ENCODE results near the gene IL6.

Gene IL6

DNA sequence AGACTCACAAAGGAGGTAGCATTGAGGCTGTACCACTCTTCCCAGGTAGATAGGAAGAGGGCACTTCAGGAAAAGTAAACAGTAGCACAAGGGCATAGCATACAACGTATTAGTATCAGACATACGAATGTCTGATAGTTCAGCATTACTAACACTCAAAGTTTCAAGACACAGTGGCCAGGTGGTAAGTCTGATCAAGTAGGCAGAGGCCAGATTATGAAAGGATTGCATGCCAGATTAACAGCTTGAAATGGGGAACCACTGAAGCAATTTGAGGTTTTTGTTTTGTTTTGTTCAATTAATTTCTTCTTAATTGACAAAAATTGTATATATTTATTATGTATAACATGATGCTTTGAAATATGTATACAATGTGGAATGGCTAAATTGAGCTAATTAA, 45.7 kb upstream of the IL6 start:
- Histone ChIP-seq H3K79me2 (ENCODE audit: insufficient read depth, low read length) (no peaks in the 10 kb centered on the region), H4K20me1 (ENCODE audit: insufficient read depth, low read length) (no peaks in the 10 kb centered on the region), H3K9me2 (ENCODE audit: low read depth, low read length) (no peaks in the 10 kb centered on the region), H3K9ac (ENCODE audit: low read length) (no peak overlapping the region), H3K27me3 (ENCODE audit: insufficient read depth, low read length) (peaks cover 8% of the 10 kb centered on the region; the same call in 1 of the 2 replicates), H3F3A (ENCODE audit: insufficient read depth, low read length) (no peaks in the 10 kb centered on the region), H3K4me2 (ENCODE audit: low read length) (no peak overlapping the region), H3K9me3 (ENCODE audit: low read length) (no peaks in the 10 kb centered on the region), H2AFZ (ENCODE audit: low read length) (no peak overlapping the region), H3K4me3 (ENCODE audit: low read depth, low read length, poor library complexity, severe bottlenecking) (no peak overlapping the region), H3K27ac (ENCODE audit: low read depth, low read length, poor library complexity, severe bottlenecking) (no peak overlapping the region), H3K36me3 (ENCODE audit: insufficient read depth, low read length) (no peaks in the 10 kb centered on the region), H3K4me1 (ENCODE audit: insufficient read depth, low read length, severe bottlenecking) (no peaks in the 10 kb centered on the region)
- TF ChIP-seq CTCF (IDR thresholded peaks at IDR 0.05; ENCODE audit: low read length): no peak

GRCh38 chr7:22681852-22682657, 44.9 kb upstream of the IL6 start:
- no peak for TF ChIP-seq CTCF (IDR thresholded peaks at IDR 0.05; ENCODE audit: low read length)
- no peak for TF ChIP-seq EZH2 (IDR thresholded peaks at IDR 0.05; ENCODE audit: borderline replicate concordance, low read length)
- Histone ChIP-seq H3K36me3 (ENCODE audit: insufficient read depth, low read length) (no peaks in the 10 kb centered on the region), H2AFZ (ENCODE audit: low read length) (no peak overlapping the region), H3K9me3 (ENCODE audit: low read length) (no peaks in the 10 kb centered on the region), H3F3A (ENCODE audit: insufficient read depth, low read length) (no peaks in the 10 kb centered on the region), H3K9ac (ENCODE audit: low read length) (no peak overlapping the region), H3K4me1 (ENCODE audit: insufficient read depth, low read length, severe bottlenecking) (no peaks in the 10 kb centered on the region), H3K9me2 (ENCODE audit: low read depth, low read length) (no peaks in the 10 kb centered on the region), H3K27ac (ENCODE audit: low read depth, low read length, poor library complexity, severe bottlenecking) (no peak overlapping the region), H3K79me2 (ENCODE audit: insufficient read depth, low read length) (no peaks in the 10 kb centered on the region), H3K27me3 (ENCODE audit: insufficient read depth, low read length) (peaks cover 8% of the 10 kb centered on the region; the same call in 1 of the 2 replicates), H3K4me3 (ENCODE audit: low read depth, low read length, poor library complexity, severe bottlenecking) (no peak overlapping the region), H4K20me1 (ENCODE audit: insufficient read depth, low read length) (no peaks in the 10 kb centered on the region), H3K4me2 (ENCODE audit: low read length) (no peak overlapping the region)

DNA sequence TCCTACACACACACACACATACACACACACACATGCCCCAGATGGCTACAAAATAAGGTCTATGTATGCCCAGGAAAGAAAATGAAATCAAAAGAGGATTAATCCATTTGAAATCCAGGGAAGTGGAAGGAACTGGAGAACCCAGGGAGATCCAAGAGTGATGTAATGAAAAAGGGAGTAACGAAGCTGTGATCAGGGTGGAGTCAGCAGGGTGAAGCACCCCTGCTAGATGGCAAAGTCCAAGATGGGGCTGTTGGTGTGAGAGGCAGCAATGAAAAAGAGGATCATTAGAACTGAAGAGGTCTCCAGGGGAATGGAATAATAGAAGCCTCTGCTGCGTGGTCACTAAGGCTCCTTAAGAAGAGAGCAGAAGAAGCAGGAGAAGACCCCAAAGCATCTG, 43.6 kb upstream of the IL6 start:
- H3K4me3 ChIP-seq (ENCODE audit: low read depth, low read length, poor library complexity, severe bottlenecking): no peak overlapping the region

More for the DNA sequence above, 43.6 kb upstream of the IL6 start:
- no peak overlapping the region for H3K9ac ChIP-seq (ENCODE audit: low read length)
- no peaks in the 10 kb centered on the region for H3K9me2 ChIP-seq (ENCODE audit: low read depth, low read length)
- no peaks in the 10 kb centered on the region for H3F3A ChIP-seq (ENCODE audit: insufficient read depth, low read length)
- no peak overlapping the region for H3K4me2 ChIP-seq (ENCODE audit: low read length)
- H3K27ac ChIP-seq (ENCODE audit: low read depth, low read length, poor library complexity, severe bottlenecking): no peak overlapping the region
- no peak overlapping the region for H2AFZ ChIP-seq (ENCODE audit: low read length)
- H3K4me1 ChIP-seq (ENCODE audit: insufficient read depth, low read length, severe bottlenecking): no peaks in the 10 kb centered on the region
- H3K9me3 ChIP-seq (ENCODE audit: low read length): no peaks in the 10 kb centered on the region
- TF ChIP-seq EZH2 (IDR thresholded peaks at IDR 0.05; ENCODE audit: borderline replicate concordance, low read length) (no peak), CTCF (IDR thresholded peaks at IDR 0.05; ENCODE audit: low read length) (no peak)
- peaks cover 8% of the 10 kb centered on the region; the same call in 1 of the 2 replicates for H3K27me3 ChIP-seq (ENCODE audit: insufficient read depth, low read length)
- no peaks in the 10 kb centered on the region for H3K36me3 ChIP-seq (ENCODE audit: insufficient read depth, low read length)
- H3K79me2 ChIP-seq (ENCODE audit: insufficient read depth, low read length): no peaks in the 10 kb centered on the region
- no peaks in the 10 kb centered on the region for H4K20me1 ChIP-seq (ENCODE audit: insufficient read depth, low read length)

Data from OCI-LY1 (cell line).